ENCODE measurements around the gene LRRC25.
"Not testable (repeated sequence)": the region's sequence is repeated elsewhere in the genome, so short reads cannot be mapped to it uniquely, and the experiment has no call there.

- TF ChIP-seq EZH2 (IDR thresholded peaks at IDR 0.05; ENCODE audit: borderline replicate concordance); CTCF (IDR thresholded peaks at IDR 0.05; ENCODE audit: poor library complexity); EZH2phosphoT487 (IDR thresholded peaks at IDR 0.05; ENCODE audit: low read depth, severe bottlenecking, unreplicated experiment): not testable (repeated sequence)
Measured at GRCh38 chr19:18383622-18384021, 13.8 kb downstream of the LRRC25 start.
